Measurements from ENCODE around the gene TRABD2A.

TRABD2A gene

GRCh38 chr2:84811839-84812431, 68.9 kb downstream of the TRABD2A start:
- Mint-ChIP-seq H3K4me1 (peaks cover 52% of the 10 kb centered on the region), H3K4me3 (no peak overlapping the region), H3K27me3 (no peaks in the 10 kb centered on the region), H3K9me3 (peaks cover 0 to 4% of the 10 kb centered on the region in 2 donors), H3K27ac (no peak overlapping the region)
- DNase-seq (no peak), ATAC-seq (no peak)

- DNase-seq (no peak), ATAC-seq (no peak)
- H3K9me3 Mint-ChIP-seq = no peaks in the 10 kb centered on the region
- no peak overlapping the region for H3K27ac Mint-ChIP-seq
- H3K4me1 Mint-ChIP-seq = peaks cover 34% of the 10 kb centered on the region
- H3K4me3 Mint-ChIP-seq = no peak overlapping the region
- H3K27me3 Mint-ChIP-seq = no peaks in the 10 kb centered on the region
These were observed 72.6 kb downstream of the TRABD2A start for GRCh38 chr2:84808279-84808678.

GRCh38 chr2:84807063-84807485, 73.8 kb downstream of the TRABD2A start:
- H3K4me1 Mint-ChIP-seq = peaks cover 26% of the 10 kb centered on the region
- DNase-seq (no peak), ATAC-seq (no peak)
- H3K27ac Mint-ChIP-seq = no peak overlapping the region
- peaks cover 3 to 4% of the 10 kb centered on the region in 2 donors for H3K9me3 Mint-ChIP-seq
- H3K27me3 Mint-ChIP-seq = no peaks in the 10 kb centered on the region
- no peak overlapping the region for H3K4me3 Mint-ChIP-seq

GRCh38 chr2:84805250-84805958, 75.5 kb downstream of the TRABD2A start:
- H3K4me3 Mint-ChIP-seq = no peak overlapping the region
- peaks cover 6 to 10% of the 10 kb centered on the region in 2 donors for H3K9me3 Mint-ChIP-seq
- peaks cover 30% of the 10 kb centered on the region for H3K4me1 Mint-ChIP-seq
- H3K27me3 Mint-ChIP-seq = no peaks in the 10 kb centered on the region
- H3K27ac Mint-ChIP-seq = no peak overlapping the region
- ATAC-seq = no peak
- DNase-seq = no peak

GRCh38 chr2:84801811-84802210, 79.1 kb downstream of the TRABD2A start:
- Mint-ChIP-seq H3K4me3 (no peak overlapping the region), H3K4me1 (peaks cover 27% of the 10 kb centered on the region), H3K27me3 (no peaks in the 10 kb centered on the region), H3K9me3 (peaks cover 6 to 10% of the 10 kb centered on the region in 2 donors), H3K27ac (no peak overlapping the region)
- DNase-seq (no peak), ATAC-seq (no peak)

- H3K27me3 Mint-ChIP-seq = no peaks in the 10 kb centered on the region
- ATAC-seq (no peak), DNase-seq (no peak)
- H3K27ac Mint-ChIP-seq = no peak overlapping the region
- H3K4me1 Mint-ChIP-seq = peaks cover 18% of the 10 kb centered on the region
- H3K4me3 Mint-ChIP-seq = peak overlapping the region; percentile 27 to 36
- peaks cover 6 to 10% of the 10 kb centered on the region in 2 donors for H3K9me3 Mint-ChIP-seq
These were observed 80.6 kb downstream of the TRABD2A start for GRCh38 chr2:84800194-84800805.

- no peaks in the 10 kb centered on the region for H3K27me3 Mint-ChIP-seq
- peak overlapping the region in 1 of 2 donors; percentile 27 for H3K4me3 Mint-ChIP-seq
These were observed 81.1 kb downstream of the TRABD2A start for GRCh38 chr2:84799772-84800171.

GRCh38 chr2:84797271-84797670, 83.6 kb downstream of the TRABD2A start:
- Mint-ChIP-seq H3K4me3 (no peak overlapping the region), H3K27ac (no peak overlapping the region), H3K4me1 (peaks cover 26% of the 10 kb centered on the region), H3K9me3 (peaks cover 14 to 15% of the 10 kb centered on the region in 2 donors), H3K27me3 (no peaks in the 10 kb centered on the region)
- DNase-seq = no peak
- ATAC-seq = no peak

More at GRCh38 chr2:84799772-84800171, 81.1 kb downstream of the TRABD2A start:
- DNase-seq (no peak), ATAC-seq (no peak)
- H3K27ac Mint-ChIP-seq = no peak overlapping the region
- peaks cover 6 to 10% of the 10 kb centered on the region in 2 donors for H3K9me3 Mint-ChIP-seq
- H3K4me1 Mint-ChIP-seq = peaks cover 18% of the 10 kb centered on the region

GRCh38 chr2:84796798-84797197, 84.1 kb downstream of the TRABD2A start:
- DNase-seq = no peak
- no peak overlapping the region for H3K27ac Mint-ChIP-seq
- H3K9me3 Mint-ChIP-seq = peaks cover 10 to 14% of the 10 kb centered on the region in 2 donors
- no peak for ATAC-seq
- no peak overlapping the region for H3K4me3 Mint-ChIP-seq
- peaks cover 26% of the 10 kb centered on the region for H3K4me1 Mint-ChIP-seq
- H3K27me3 Mint-ChIP-seq = no peaks in the 10 kb centered on the region

- H3K9me3 Mint-ChIP-seq = peaks cover 7 to 14% of the 10 kb centered on the region in 2 donors
- DNase-seq (no peak), ATAC-seq (no peak)
- no peaks in the 10 kb centered on the region for H3K27me3 Mint-ChIP-seq
- no peak overlapping the region for H3K4me3 Mint-ChIP-seq
- H3K27ac Mint-ChIP-seq = no peak overlapping the region
- H3K4me1 Mint-ChIP-seq = peaks cover 8% of the 10 kb centered on the region
These were observed 87.2 kb downstream of the TRABD2A start for GRCh38 chr2:84793641-84794040.

- H3K27ac Mint-ChIP-seq = no peak overlapping the region
- DNase-seq (no peak), ATAC-seq (no peak)
- no peaks in the 10 kb centered on the region for H3K27me3 Mint-ChIP-seq
- H3K9me3 Mint-ChIP-seq = peaks cover 13 to 18% of the 10 kb centered on the region in 2 donors
- no peak overlapping the region for H3K4me3 Mint-ChIP-seq
- peaks cover 8% of the 10 kb centered on the region for H3K4me1 Mint-ChIP-seq
These were observed 87.9 kb downstream of the TRABD2A start for GRCh38 chr2:84792856-84793522.

GRCh38 chr2:84788498-84788897, 92.4 kb downstream of the TRABD2A start:
- DNase-seq (no peak), ATAC-seq (no peak)
- Mint-ChIP-seq H3K27me3 (no peaks in the 10 kb centered on the region), H3K4me1 (peaks cover 32% of the 10 kb centered on the region), H3K9me3 (peaks cover 19 to 22% of the 10 kb centered on the region in 2 donors), H3K27ac (no peak overlapping the region), H3K4me3 (no peak overlapping the region)

GRCh38 chr2:84788027-84788426, 92.9 kb downstream of the TRABD2A start:
- peaks cover 19 to 20% of the 10 kb centered on the region in 2 donors for H3K9me3 Mint-ChIP-seq
- ATAC-seq = no peak
- peaks cover 33% of the 10 kb centered on the region for H3K4me1 Mint-ChIP-seq
- no peak overlapping the region for H3K4me3 Mint-ChIP-seq
- no peak overlapping the region for H3K27ac Mint-ChIP-seq
- no peaks in the 10 kb centered on the region for H3K27me3 Mint-ChIP-seq
- DNase-seq = no peak

- Mint-ChIP-seq H3K27ac (no peak overlapping the region), H3K4me1 (peaks cover 40% of the 10 kb centered on the region), H3K27me3 (no peaks in the 10 kb centered on the region), H3K4me3 (no peak overlapping the region), H3K9me3 (peaks cover 9 to 12% of the 10 kb centered on the region in 2 donors)
- no peak for ATAC-seq
- DNase-seq = no peak
These were observed 94.3 kb downstream of the TRABD2A start for GRCh38 chr2:84786601-84787000.

GRCh38 chr2:84785950-84786349, 94.9 kb downstream of the TRABD2A start:
- H3K27me3 Mint-ChIP-seq = no peaks in the 10 kb centered on the region
- no peak overlapping the region for H3K27ac Mint-ChIP-seq
- DNase-seq (no peak), ATAC-seq (no peak)
- no peak overlapping the region for H3K4me3 Mint-ChIP-seq
- peaks cover 47% of the 10 kb centered on the region for H3K4me1 Mint-ChIP-seq
- H3K9me3 Mint-ChIP-seq = peaks cover 9 to 12% of the 10 kb centered on the region in 2 donors
